Measurements from ENCODE around the gene GFER. TPM values are rescaled to one million over a fixed set of nuclear protein-coding genes. Genes with fewer than 3 reads are reported as not detected.

The GFER gene
- total and polyA plus RNA-seq, 9 of the 15 experiments (the other 6 are each of a cell fraction or from before 2014, with no cell fraction given): 4.3 to 53.7 (median 19.8) TPM

DNA sequence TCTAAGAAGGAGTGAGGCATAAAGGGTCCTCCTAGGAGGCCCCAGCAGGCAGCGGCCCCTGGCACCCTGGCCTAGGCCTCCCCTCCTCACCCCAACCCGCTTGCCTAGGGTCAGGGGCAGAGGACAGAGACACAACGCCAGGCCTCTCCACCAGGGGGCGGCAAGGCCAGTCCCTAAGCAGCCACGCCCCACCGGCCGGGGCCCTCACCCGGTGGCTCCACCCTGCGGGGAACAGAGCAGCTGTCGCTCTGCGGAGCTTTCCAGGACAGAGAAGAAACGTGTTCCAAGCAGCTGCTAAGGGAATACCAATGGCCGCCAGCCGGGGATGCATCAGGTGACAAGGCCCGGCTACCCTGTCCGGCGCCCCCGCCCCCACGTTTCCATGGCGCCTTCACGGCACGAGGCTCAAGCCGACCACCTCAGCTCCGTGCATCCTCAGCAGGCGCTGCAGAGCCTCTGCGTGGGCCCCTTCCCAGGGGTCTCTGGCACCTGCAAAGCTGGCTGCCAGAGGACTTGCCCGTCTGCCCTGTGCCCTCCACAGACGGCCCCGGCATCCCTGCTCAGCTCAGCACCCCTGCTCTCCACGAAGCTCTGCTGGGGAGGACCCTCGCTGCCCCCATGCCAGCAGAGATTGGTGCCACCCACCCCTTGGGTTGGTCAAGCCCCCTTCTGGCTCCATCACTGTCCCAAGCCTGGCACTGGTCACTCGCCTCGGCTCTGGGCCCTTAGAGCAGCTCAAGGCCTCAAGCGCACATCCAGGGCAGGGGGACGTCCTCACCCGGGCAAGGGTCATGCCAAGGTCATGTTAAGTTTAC, 20.0 kb downstream of the GFER start (continued):
- TF ChIP-seq ZBTB34 (CRISPR knock-in tag; IDR thresholded peaks at IDR 0.05): no peak
- TF ChIP-seq MCM2 (IDR thresholded peaks at IDR 0.05; ENCODE audit: low read depth): no peak
- no peak for TF ChIP-seq PATZ1 (CRISPR knock-in tag; IDR thresholded peaks at IDR 0.05; ENCODE audit: borderline replicate concordance)
- no peak for TF ChIP-seq PREB (CRISPR knock-in tag; IDR thresholded peaks at IDR 0.05)
- TF ChIP-seq, protein P1, sequence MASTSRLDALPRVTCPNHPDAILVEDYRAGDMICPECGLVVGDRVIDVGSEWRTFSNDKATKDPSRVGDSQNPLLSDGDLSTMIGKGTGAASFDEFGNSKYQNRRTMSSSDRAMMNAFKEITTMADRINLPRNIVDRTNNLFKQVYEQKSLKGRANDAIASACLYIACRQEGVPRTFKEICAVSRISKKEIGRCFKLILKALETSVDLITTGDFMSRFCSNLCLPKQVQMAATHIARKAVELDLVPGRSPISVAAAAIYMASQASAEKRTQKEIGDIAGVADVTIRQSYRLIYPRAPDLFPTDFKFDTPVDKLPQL (IDR thresholded peaks at IDR 0.05; ENCODE audit: extremely low read depth, insufficient read length): no peak
- TF ChIP-seq, protein P2, sequence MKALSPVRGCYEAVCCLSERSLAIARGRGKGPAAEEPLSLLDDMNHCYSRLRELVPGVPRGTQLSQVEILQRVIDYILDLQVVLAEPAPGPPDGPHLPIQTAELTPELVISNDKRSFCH (CRISPR knock-in tag; IDR thresholded peaks at IDR 0.05): no peak
- TF ChIP-seq, protein P2 (tag; IDR thresholded peaks at IDR 0.05): no peak
- no peak for TF ChIP-seq ZNF165 (CRISPR knock-in tag; IDR thresholded peaks at IDR 0.05; ENCODE audit: borderline replicate concordance)
- TF ChIP-seq MTA2 (IDR thresholded peaks at IDR 0.05; ENCODE audit: low read depth): no peak
- TF ChIP-seq ZNF589 (CRISPR knock-in tag; IDR thresholded peaks at IDR 0.05; ENCODE audit: low read depth): no peak
- TF ChIP-seq, protein P3, sequence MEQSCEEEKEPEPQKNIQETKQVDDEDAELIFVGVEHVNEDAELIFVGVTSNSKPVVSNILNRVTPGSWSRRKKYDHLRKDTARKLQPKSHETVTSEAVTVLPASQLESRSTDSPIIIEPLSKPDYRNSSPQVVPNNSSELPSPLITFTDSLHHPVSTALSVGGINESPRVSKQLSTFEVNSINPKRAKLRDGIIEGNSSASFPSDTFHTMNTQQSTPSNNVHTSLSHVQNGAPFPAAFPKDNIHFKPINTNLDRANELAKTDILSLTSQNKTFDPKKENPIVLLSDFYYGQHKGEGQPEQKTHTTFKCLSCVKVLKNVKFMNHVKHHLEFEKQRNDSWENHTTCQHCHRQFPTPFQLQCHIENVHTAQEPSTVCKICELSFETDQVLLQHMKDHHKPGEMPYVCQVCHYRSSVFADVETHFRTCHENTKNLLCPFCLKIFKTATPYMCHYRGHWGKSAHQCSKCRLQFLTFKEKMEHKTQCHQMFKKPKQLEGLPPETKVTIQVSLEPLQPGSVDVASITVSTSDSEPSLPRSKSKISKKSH (CRISPR knock-in tag; IDR thresholded peaks at IDR 0.05): no peak
- peak; percentile 66 for TF ChIP-seq CCNT2 (IDR thresholded peaks at IDR 0.05; ENCODE audit: borderline replicate concordance, extremely low read depth, insufficient read length, low read depth, low read length)
